ENCODE results near the gene EEF1G. TPM values are rescaled to one million over a fixed set of nuclear protein-coding genes. Genes with fewer than 3 reads are reported as not detected.

EEF1G gene
- total and polyA plus RNA-seq, 2 of the 13 experiments (the other 11 are each of a cell fraction or from before 2014, with no cell fraction given), result 1,787 to 2,144 TPM

DNA sequence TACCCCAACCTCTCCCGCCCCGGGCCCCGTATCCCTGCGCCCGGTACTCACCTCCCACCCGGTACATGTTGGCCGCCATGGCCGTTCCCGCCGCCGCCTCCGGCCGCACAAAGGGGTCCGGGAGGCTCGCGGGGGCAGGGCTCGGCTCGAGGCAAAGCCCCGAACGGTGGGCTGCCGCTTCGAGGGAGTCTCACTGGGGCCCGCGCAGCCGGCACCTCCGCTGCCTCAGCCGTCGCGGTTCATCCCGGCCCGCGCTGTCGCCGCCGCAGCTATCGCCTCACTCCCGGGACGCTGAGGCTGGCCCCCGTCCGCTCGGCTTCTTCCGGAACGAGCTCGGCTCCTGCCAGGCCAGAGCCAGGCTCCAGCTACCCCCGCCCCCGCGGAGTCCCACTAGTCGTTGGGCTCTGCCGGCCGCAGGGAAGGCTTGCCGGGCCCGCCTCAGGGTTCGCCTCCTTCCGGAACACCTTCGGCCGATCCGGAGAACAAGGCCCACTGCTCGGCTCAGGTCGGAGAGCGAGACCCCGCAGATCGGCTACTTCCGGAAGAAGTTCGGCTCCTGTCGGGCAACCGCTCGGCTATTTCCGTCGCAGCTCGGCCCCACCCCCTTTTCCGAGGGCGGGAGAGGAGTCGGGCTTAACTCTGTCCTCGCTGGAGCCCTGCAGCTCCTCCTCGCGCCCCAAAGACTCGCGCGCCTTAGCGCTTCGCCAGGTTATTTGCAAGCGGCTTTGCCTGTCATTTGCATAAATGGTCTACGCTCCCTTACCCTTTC lies 27.9 kb upstream of the EEF1G start, which contains the start of gene MTA2 (continued):
- TF ChIP-seq HNRNPH1 (optimal IDR thresholded peaks at IDR 0.05; ENCODE audit: low read depth, low read length) (no peak), ETV6 (CRISPR knock-in tag; conservative IDR thresholded peaks at IDR 0.05) (no peak), ZSCAN30 (CRISPR knock-in tag; IDR thresholded peaks at IDR 0.05) (no peak; the same call in 1 of the 2 replicates), RELA (CRISPR knock-in tag; IDR thresholded peaks at IDR 0.05) (no peak; the same call in 1 of the 2 replicates), ZC3H4 (CRISPR knock-in tag; IDR thresholded peaks at IDR 0.05; ENCODE audit: borderline replicate concordance) (no peak), ZNF30 (CRISPR knock-in tag; IDR thresholded peaks at IDR 0.05) (no peak)
- TF ChIP-seq, protein P1, sequence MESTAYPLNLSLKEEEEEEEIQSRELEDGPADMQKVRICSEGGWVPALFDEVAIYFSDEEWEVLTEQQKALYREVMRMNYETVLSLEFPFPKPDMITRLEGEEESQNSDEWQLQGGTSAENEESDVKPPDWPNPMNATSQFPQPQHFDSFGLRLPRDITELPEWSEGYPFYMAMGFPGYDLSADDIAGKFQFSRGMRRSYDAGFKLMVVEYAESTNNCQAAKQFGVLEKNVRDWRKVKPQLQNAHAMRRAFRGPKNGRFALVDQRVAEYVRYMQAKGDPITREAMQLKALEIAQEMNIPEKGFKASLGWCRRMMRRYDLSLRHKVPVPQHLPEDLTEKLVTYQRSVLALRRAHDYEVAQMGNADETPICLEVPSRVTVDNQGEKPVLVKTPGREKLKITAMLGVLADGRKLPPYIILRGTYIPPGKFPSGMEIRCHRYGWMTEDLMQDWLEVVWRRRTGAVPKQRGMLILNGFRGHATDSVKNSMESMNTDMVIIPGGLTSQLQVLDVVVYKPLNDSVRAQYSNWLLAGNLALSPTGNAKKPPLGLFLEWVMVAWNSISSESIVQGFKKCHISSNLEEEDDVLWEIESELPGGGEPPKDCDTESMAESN (CRISPR knock-in tag; conservative IDR thresholded peaks at IDR 0.05), result peak; percentile 73
- TF ChIP-seq, protein P2, sequence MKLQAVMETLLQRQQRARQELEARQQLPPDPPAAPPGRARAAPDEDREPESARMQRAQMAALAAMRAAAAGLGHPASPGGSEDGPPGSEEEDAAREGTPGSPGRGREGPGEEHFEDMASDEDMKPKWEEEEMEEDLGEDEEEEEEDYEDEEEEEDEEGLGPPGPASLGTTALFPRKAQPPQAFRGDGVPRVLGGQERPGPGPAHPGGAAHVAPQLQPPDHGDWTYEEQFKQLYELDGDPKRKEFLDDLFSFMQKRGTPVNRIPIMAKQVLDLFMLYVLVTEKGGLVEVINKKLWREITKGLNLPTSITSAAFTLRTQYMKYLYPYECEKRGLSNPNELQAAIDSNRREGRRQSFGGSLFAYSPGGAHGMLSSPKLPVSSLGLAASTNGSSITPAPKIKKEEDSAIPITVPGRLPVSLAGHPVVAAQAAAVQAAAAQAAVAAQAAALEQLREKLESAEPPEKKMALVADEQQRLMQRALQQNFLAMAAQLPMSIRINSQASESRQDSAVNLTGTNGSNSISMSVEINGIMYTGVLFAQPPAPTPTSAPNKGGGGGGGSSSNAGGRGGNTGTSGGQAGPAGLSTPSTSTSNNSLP (IDR thresholded peaks at IDR 0.05; ENCODE audit: low read depth, low read length), result no peak
- TF ChIP-seq, protein P3, sequence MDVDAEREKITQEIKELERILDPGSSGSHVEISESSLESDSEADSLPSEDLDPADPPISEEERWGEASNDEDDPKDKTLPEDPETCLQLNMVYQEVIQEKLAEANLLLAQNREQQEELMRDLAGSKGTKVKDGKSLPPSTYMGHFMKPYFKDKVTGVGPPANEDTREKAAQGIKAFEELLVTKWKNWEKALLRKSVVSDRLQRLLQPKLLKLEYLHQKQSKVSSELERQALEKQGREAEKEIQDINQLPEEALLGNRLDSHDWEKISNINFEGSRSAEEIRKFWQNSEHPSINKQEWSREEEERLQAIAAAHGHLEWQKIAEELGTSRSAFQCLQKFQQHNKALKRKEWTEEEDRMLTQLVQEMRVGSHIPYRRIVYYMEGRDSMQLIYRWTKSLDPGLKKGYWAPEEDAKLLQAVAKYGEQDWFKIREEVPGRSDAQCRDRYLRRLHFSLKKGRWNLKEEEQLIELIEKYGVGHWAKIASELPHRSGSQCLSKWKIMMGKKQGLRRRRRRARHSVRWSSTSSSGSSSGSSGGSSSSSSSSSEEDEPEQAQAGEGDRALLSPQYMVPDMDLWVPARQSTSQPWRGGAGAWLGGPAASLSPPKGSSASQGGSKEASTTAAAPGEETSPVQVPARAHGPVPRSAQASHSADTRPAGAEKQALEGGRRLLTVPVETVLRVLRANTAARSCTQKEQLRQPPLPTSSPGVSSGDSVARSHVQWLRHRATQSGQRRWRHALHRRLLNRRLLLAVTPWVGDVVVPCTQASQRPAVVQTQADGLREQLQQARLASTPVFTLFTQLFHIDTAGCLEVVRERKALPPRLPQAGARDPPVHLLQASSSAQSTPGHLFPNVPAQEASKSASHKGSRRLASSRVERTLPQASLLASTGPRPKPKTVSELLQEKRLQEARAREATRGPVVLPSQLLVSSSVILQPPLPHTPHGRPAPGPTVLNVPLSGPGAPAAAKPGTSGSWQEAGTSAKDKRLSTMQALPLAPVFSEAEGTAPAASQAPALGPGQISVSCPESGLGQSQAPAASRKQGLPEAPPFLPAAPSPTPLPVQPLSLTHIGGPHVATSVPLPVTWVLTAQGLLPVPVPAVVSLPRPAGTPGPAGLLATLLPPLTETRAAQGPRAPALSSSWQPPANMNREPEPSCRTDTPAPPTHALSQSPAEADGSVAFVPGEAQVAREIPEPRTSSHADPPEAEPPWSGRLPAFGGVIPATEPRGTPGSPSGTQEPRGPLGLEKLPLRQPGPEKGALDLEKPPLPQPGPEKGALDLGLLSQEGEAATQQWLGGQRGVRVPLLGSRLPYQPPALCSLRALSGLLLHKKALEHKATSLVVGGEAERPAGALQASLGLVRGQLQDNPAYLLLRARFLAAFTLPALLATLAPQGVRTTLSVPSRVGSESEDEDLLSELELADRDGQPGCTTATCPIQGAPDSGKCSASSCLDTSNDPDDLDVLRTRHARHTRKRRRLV (CRISPR knock-in tag; IDR thresholded peaks at IDR 0.05), result no peak; the same call in 1 of the 2 replicates
- TF ChIP-seq, protein P4, sequence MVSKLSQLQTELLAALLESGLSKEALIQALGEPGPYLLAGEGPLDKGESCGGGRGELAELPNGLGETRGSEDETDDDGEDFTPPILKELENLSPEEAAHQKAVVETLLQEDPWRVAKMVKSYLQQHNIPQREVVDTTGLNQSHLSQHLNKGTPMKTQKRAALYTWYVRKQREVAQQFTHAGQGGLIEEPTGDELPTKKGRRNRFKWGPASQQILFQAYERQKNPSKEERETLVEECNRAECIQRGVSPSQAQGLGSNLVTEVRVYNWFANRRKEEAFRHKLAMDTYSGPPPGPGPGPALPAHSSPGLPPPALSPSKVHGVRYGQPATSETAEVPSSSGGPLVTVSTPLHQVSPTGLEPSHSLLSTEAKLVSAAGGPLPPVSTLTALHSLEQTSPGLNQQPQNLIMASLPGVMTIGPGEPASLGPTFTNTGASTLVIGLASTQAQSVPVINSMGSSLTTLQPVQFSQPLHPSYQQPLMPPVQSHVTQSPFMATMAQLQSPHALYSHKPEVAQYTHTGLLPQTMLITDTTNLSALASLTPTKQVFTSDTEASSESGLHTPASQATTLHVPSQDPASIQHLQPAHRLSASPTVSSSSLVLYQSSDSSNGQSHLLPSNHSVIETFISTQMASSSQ (IDR thresholded peaks at IDR 0.05; ENCODE audit: low read depth), result no peak
- TF ChIP-seq, protein P4 (CRISPR knock-in tag; IDR thresholded peaks at IDR 0.05; ENCODE audit: borderline replicate concordance), result no peak
- TF ChIP-seq, protein P5, sequence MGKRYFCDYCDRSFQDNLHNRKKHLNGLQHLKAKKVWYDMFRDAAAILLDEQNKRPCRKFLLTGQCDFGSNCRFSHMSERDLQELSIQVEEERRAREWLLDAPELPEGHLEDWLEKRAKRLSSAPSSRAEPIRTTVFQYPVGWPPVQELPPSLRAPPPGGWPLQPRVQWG (CRISPR knock-in tag; IDR thresholded peaks at IDR 0.05; ENCODE audit: borderline replicate concordance, low read depth), result no peak

All from HepG2 (cell line).